GM21737 (cell line): ENCODE measurements around the gene GSG1L.

Source experiments
- ATAC-seq: cut with Tn5 transposase; IDR thresholded peaks from one replicate; pipeline ENCODE4 v1.9.1; 2021; ENCODE audit warnings: mild to moderate bottlenecking, moderate library complexity; ENCODE audit not compliant: unreplicated experiment

Gene GSG1L

GRCh38 chr16:27801289-27801945, 262.1 kb downstream of the GSG1L start:
- no peak for ATAC-seq

GRCh38 chr16:27800817-27801216, 262.7 kb downstream of the GSG1L start:
- no peak for ATAC-seq

DNA sequence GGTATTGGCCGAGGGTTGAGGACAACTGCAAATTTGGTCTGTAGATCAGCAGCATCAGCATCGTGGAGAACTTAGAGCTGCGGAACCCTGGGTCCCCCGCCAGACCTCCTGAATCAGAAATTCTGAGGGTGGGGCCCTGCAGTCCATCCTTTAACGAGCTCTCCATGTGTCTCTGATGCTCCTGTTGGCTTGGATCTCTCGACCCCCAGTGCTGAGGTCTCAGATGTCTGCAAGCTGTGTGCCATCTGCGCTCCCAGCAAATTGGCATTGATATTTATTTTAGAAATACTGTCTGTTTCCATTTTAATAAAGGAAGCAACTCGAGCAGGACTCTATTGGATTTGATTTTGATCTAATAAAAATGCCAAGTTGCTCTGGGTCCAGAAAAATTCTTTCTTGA, 263.6 kb downstream of the GSG1L start:
- no peak for ATAC-seq

DNA sequence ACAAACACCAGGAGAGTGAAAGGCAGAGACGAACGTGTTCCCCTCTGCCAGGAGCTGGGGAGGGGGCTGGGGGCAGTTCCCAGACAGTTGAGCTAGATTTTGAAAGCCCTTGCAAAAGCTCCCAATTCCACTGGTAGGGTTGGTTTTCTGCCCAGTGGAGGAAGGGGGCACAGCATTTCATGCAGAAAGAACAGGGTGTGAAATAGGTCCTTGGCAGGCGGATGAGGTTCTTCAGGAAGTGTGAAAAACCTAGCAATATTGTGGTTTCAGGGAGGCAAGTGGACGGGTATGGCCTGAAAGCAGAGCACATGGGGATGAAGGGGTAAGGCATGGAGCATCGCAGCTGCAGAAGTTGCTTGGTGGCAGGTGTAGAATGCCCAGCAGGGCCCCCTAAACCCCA, 265.3 kb downstream of the GSG1L start:
- ATAC-seq = no peak

DNA sequence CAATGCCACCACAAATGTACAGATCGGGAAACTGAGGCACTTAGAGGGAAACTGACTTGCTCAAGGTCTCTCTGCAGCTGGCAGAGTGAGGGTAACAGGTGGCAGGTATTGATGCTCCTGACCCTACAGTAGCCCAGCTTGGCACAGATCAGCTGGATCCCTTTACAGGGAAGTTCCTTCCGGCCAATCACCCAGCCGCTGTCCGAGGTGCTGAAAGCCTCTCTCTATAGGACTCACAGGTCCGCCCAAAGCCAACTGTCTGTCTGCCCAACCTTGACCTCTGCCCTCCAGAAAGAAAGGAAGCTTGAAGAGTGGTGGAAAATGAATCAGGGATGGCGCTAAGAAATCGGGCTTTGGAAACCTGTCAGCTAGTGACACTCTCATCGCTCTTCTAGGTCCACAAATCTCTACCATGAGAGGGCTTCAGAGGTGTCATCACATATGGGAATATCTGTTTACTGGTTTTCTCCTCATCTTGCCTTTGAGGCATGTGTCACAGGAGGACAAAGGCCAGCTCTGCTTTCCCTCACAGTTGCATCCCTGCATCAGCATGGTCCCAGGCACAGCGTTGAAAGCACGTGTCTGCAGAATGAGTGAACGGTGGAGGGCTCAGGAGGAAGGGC, 267.4 kb downstream of the GSG1L start:
- no peak for ATAC-seq

GRCh38 chr16:27793249-27793622, 270.3 kb downstream of the GSG1L start:
- ATAC-seq = no peak

GRCh38 chr16:27792486-27793248, 270.8 kb downstream of the GSG1L start:
- no peak for ATAC-seq

DNA sequence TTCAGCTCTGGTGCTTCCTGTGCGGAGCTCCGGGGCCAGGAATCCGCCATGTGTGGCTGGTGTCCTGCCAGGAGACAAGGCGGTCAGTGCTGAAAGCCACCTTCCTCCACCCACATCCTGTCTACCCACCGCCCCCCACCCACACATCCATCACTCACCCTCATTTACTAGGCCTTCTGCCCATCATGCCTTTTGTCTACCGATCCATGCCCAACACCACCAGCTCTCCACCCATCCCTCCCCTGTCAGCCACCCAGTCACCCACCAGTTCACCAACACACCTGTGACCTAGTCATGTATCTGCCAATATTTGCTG, 272.2 kb downstream of the GSG1L start:
- ATAC-seq = no peak

GRCh38 chr16:27790546-27791403, 272.7 kb downstream of the GSG1L start:
- no peak for ATAC-seq

DNA sequence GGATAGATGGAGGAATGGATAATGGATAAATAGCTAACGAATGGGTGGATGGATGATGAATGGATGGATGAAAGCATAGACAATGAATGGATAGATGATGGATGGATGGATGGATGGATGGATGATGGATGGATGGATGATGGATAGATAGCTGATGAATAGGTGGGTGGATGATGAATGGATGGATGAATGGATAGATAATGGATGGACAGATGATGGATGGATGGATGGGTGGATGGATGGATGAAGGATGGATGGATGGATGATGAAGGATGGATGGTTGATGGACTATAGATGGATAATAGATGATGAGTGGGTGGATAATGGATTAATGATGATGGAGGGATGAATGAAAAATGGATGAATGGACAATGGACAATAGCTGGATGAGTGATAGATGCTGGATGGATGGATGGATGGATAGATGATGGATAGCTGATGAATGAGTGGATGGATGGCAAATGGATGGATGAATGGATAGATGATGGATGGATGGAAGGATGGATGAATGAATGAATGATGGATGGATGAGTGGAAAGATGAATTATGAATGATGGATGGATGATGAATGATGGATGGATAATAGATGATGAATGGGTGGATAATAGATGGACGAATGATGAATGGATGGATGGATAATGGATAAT, 273.8 kb downstream of the GSG1L start:
- no peak for ATAC-seq

GRCh38 chr16:27789150-27789549, 274.4 kb downstream of the GSG1L start:
- no peak for ATAC-seq

GRCh38 chr16:27787665-27788064, 275.8 kb downstream of the GSG1L start:
- no peak for ATAC-seq

- no peak for ATAC-seq
Measured at GRCh38 chr16:27786923-27787625, 276.4 kb downstream of the GSG1L start.

DNA sequence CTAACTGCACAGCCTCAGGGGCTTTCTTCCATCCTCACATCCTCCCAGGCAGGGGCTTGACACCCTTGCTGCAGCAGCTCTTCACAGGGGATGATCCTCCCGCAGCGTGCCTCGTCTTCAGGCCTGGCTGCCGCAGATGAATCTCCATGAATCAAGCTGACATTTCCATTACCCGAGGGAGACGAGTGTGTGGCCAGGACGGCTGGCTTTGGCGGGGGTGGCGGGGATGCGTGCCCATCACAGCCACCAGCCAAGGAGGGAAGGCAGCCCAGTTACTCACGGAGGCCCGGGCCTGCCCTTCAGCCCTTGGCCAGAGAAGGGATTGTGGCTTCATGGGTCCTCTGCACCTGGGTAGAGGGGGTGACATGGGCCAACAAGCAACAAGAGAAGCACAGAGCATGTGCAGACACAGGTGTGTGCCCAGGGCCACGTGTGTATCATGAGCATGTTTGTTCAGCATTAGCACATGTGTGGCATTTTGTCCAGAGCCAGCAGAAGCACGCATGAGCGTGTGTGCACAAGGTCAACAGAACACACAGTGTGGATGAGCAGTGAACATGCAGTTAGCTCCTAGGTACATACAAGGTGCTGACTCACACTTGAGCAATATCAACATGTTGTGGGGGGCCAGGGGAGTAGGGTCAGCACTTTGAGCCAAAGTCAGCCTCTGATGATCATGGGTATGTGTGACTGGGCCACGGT, 277.1 kb downstream of the GSG1L start:
- ATAC-seq = no peak

DNA sequence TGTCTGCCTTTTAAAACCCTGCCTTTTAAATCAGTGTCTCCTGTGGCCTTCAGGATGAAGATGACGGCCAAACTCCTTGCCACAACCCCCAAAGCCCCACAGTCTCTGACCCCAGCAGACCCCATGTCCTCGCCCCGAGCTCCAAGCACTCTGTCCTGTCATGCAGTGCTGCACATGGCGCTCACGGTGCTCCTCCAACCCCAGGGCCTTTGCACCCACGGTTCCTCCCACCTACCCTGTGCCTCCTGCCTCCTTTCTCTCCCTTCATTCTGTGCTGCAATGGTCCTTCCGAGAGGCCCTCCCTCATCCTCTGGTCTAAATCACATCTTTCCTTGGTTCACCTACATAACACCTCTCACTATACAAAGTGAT, 278.2 kb downstream of the GSG1L start:
- no peak for ATAC-seq

DNA sequence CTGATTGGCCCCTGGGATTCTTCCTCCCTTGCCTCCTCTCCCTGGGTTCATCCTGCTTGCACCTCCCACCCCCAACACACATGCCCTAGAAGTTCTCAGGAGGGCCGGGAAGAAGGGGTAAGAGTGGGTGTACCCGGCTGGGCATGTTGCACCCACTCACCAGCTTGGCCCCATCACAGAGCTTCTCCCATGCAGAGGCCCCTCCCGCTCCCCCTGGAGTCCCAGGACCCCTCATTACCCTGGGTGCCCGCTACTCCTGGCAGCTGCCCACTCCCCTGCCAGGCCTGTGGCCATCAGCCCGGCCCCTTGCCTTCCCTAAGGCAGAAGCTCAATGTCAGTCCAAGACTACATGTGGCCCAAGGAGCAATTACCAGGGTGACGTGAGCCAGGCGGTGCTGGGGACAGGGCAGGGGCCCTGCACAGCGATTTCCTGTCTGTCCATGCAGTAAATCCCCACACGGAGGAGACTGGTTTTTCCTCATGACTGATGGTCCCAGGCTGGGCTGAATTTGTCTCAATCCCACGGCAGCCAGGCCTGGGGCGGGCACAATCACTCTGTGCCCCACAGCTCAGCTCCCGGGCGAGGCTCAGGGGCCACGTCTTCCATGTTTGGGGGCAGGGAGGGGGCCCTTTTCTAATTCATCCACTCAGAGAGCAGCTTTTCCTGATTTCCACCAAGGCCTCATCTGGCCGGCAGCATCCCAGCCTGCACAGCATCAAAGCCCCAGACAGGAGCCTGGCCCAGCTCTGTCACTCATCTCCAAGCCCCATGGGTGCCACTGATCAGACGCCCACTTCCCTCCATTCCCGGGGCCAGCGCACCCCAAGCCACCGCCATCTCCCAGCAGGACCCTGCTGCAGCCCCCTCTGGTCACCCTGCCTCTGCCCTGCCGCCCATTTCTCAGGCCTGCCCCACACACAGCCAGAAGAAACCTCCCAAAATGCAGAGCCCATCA, 278.9 kb downstream of the GSG1L start:
- no peak for ATAC-seq

GRCh38 chr16:27781981-27782880, 281.3 kb downstream of the GSG1L start:
- no peak for ATAC-seq

DNA sequence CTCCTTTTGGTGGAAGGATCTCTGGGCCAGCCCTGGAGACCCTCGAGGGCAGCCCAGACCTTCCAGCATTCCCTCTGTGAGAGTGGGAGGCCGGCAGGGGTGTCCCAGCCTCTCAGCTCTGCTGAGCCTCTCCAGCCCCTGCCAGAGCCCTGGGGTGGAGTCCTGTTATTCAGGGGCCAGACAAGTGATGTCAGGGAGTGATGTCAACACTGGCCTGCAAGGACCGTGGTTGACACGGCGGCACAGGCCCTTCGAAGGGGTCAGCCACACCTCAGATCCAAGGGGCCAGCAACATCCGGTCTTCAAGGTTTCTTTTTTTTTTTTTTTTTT, 282.4 kb downstream of the GSG1L start:
- ATAC-seq = no peak
